DMS 273 (cell line): ENCODE measurements around the gene CORO1C.

Source experiments
- DNase-seq: peaks from one replicate; lab custom pipeline; 2025; ENCODE audit not compliant: unreplicated experiment; lab: John Stamatoyannopoulos, UW

The CORO1C gene

DNA sequence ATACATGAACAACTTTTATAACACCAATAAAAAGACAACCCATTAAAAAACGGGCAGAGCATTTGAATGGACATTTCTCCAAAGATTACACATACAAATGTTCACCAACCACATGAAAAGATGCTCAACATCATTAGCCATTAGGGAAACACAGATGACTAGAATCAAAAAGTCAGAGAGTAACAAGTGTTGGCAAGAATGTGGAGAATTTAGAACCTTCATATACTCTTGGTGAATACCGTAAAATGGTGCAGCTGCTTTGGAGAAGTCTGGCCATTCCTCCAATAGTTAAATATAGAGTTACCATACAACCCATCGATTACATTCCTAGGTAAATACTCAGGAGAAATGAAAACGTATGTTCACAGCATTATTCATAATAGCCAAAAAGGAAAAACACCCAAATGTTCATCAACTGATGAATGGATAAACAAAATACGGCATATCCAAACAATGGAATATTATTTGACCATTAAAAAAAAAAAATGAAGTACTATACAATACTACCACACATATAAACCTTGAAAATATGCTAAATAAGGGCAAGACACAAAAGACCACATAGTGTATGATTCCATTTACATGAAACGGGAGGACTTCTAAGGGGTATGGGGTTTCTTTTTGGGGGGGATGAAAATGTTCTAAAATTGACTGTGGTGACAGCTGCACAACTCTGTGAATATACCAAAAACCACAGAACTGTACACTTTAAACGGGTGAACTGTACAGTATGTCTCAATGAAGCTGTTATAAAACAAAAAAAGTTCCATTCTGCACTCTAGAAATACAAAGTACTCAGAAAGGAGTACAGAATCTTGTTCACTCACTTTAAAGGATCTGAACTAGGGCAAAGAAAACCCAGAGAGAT lies 3.2 kb downstream of the CORO1C start:
- DNase-seq = no peak

DNA sequence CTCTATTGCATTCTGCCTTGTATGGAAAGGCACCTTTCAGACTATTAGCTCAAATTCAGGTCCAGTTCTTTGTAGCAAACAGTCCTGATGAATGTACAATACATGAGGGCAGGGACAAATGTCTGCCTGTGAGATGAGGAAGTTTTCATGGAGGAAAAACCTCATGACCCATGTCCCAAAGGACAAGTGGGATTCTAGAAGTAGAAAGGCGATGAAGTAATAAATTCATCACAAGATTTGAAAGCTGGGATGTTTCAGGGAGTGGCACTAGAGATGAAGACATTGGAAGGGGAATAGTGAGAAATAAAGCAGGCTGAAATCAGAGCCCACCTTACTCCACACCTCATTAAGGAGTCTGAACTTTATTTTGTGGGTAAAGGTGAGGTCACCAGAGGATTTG lies 4.2 kb downstream of the CORO1C start:
- no peak for DNase-seq

DNA sequence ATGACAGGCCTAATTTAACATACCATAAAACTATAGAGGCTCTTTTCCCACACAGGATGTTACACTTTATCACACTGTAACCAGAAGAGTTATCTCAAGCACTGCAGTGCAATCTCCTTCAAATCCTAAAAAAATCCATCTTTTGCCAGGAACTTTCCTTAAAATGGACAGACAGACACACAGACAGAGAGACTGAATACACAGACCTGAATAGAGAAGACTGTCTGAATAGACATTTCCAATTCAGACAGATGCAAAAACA lies 6.5 kb downstream of the CORO1C start:
- DNase-seq = no peak

DNA sequence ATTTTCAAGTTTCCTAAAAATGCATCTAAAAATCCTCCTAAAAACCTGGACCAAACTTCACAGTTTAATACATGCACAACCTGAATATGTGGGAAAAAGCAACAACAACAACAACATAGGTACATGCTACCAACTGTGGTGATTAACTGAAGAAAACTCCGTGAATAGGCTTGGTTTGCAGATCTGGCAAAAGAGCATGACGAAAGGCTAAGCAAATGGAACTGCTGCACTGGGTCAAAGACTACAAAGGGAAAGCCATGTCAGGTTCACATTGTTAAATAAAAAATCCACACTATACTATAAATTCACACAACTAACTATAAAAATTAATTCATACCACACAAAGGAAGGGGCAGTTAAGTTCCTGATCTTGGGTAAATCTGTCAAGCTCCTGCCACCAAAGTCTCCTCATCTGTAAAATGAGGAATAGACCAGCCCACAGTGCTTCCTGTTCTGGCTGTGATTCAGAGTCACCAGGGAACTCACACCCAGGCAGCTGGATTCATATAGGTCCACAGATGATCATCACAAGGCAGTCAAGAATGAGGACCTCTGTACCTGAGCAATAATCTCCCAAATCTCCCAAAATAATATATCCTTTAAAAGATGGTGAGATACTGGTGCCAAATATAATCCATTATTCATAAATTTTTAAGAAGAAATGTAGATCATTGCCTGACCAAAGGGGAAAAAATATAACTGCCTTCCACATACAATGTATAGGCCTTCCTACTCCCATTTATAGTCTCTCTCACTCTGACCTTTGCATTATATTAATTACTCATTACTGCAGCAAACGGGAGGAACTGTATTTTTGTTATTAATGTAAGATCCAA lies 7.0 kb downstream of the CORO1C start:
- DNase-seq = no peak

DNA sequence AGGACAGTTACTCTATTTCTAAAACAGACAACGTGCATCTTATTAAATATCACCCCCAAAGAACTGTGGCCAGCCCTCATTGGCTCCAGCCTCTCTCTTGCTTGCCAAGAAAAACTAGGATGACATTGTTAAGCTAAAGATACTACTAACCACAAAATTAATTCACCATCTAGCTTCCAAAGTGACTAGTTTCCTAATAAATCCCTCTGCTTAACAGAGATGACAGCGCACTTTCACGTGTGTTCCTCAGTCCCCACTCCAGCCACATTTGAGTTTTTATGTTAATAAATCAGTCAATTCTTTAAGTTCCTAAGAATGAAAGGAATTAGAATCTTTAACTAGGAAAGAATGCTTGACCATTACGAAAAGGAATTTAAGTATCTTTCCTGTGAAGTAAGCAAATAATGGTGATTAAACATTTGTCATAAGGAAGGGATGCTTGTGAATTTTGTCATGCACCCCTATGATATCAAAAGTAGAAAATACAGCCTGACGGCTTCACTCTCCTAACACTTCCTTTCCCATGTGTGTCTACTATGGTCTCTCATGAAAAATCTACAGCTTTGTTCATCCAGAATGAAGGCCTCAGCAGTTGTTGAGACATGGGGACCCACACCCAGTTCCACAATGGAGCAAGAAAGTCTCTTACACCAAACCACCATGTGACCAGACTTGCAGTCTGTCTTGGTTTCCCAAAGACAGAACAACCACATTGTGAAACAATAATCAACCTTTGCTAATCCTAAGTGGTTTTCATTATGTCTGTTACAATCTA lies 8.1 kb downstream of the CORO1C start:
- no peak for DNase-seq

DNA sequence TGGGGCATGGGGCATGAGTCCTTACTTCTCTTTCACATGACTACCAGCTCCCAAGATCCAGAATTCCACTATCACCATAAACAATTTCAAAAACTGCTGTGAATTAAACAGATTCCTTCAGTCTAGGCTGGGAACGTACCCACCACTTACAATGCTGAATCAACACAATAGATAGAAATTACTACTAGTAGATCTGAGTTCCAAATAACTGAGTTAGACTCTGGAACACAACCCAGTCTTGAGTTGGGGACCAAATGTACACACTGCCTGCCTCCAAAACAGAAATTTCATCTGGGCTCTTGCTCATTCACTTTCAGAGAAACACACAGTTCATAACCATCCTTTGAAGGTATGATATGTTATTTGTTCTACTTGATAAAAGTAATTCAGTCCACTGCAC lies 8.9 kb downstream of the CORO1C start:
- DNase-seq = no peak

DNA sequence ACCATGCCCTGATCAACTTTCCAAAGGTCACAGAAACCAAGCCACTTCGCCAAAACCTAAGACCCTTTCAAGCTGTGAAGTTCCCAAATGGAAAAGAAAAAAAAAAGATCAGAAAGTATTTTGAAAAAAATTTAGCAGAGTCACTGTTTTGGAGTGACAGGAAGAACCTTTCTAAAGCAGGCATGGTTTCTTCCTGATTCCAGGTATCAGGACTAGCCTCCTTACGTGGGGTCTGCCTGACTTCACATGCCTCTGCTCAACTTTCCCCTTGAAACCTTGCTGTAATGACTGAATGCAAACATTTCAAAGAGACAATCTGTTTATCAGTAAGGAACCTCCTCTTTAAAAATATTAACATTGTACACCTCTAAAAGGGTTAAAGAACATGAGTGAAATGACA lies 9.5 kb downstream of the CORO1C start:
- no peak for DNase-seq

DNA sequence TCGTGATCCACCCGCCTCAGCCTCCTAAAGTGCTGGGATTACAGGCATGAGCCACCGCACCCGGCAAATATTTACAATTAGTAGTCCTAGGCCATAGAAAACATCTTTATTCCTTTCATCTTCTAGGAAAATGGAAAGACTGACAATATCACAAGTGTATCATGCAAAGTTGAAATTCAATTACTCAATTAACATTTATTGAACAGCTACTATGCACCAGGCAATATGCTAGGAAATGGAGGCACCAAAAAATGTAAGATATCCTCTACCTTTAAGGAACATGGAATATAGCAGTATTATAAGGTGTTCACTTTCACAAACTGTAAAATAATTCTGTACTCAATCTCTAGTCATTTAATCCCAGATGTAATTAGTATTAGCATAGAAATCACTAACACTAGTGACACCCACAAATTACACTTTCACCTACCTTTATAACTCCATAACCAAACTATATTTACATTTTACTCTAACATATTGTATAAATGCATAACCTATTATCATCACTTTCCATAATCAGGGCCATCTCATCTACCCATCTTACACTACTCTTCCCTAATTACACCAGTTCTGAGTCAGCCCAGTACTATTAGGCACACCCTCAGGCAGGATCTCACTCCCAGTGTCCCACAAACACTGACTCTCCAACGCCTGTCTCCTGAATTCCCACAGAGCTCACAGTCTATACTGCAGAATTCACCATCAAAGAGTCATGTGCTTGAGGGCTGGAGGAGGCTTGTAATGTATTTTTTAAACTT lies 10.4 kb downstream of the CORO1C start:
- DNase-seq = no peak

DNA sequence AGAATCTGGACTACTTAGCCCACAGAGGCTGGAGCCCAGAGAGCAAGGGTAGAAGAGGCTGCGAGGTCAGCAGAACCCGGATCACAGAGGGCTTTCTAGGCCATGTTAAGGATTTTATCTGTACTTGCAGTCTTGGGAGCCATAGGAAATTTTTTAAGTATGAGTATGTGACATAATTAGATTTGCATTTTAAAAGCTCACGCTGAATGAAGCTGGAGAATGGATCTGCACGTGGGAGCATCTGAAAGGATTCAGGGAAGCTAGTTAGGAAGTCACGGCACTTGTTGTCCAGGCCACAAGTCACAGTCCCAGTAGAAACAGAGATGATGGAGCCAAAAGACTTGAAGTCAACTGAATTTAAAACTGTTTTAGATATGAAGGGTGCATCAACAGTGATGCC lies 14.1 kb downstream of the CORO1C start:
- no peak for DNase-seq

DNA sequence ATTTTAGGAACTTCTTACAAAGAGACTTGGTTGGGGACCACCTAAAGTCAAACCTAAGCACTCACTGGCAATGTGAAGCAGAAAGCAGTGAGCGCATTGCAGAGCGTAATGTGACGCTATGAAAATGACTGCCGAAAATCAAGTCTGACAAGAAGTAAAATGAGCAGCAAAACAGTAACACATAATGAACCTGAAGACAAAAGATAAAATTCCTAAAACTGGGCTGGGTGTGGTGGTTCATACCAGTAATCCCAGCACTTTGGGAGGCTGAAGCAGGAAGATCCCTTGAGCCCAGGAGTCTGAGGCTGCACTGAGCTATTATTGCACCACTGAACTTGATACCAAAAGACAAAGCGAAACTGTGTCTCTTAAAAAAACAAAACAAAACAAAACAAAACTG lies 16.5 kb downstream of the CORO1C start:
- no peak for DNase-seq

DNA sequence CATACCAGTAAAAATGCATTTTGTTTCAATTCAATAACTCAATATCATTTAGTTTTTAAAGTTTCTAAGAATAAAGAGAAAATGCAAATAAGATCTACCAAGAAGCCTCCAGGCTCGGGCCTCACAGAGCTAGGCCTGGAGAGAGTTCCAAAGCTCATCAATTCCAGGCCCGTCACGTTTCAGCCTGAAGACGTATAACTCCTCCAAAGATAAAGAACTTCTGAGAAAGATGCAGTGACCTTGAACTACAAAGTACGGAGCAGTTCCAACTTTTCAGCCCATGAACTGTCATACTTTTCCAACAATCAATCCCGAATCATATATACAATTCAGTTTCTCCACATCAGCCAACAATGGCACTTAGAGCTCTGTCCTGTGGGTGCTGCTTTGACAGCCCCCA lies 17.8 kb downstream of the CORO1C start:
- no peak for DNase-seq

DNA sequence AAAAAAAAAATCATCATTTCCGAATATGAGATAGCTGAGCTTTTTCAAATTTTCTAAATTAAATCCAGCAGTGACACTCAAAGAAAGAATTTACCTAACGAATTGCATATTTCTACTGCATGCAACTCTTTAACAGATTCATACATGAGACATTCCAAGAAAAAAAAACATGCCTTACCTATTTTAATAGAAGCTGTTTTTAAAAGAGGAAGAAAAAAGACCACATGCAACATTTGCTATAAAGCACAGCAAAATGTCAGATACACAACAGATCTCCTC lies 18.5 kb downstream of the CORO1C start:
- DNase-seq = no peak

DNA sequence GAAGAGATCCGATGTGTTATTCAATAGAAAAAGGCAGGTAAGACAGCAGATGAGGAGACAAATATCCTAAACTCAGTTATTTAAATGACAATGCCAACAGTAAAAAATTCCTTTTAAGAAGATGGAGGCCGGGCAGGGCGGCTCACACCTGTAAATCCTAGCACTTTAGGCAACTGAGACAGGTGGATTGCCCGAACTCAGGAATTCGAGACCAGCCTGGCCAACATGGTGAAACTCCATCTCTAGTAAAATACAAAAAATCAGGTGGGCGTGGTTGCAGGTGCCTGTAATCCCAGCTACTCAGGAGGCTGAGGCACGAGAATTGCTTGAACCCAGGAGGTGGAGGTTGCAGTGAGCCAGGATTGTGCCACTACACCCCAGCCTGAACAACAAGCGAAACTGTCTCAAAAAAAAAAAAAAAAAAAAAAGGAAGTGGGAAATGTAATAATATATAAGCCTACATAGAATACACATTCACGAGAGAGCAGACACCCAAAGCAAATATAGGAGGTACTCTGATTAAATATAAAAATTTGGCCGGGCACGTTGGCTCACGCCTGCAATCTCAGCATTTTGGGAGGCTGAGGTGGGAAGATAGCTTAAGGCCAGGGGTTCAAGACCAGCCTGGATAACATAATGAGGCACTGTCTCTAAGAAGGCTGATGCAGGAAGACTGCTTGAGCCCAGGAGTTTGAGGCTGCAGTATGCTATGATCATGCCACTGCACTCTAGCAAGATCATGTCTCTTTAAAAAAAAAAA lies 19.0 kb downstream of the CORO1C start:
- no peak for DNase-seq

DNA sequence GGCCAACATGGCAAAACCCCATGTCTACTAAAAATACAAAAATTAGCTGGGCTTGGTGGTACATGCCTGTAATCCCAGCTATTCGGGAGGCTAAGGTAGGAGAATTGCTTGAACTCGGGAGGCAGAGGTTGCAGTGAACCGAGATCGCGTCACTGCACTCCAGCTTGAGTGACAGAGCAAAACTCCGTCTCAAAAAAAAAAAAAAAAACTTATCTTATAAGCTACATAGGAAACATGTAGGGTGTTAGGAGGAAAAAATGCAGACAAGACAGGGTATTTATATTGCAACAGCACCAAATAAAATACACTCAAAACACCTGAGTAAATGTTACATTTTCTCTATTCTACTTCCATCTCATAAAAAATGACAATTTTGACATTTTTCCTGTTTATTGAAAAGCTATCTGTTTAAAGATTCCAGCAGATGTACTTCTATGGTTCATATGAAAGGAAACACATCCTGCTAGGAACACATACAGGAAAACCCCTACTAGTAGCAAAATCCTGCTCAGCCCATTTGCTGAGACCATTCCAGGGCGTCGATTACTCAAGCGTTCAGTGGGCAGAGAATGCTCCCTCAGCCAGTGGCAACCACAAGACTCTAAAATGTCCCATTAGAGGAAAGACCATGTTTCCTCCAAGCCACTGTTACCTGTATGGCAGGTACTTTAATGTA lies 19.7 kb downstream of the CORO1C start:
- DNase-seq = no peak

DNA sequence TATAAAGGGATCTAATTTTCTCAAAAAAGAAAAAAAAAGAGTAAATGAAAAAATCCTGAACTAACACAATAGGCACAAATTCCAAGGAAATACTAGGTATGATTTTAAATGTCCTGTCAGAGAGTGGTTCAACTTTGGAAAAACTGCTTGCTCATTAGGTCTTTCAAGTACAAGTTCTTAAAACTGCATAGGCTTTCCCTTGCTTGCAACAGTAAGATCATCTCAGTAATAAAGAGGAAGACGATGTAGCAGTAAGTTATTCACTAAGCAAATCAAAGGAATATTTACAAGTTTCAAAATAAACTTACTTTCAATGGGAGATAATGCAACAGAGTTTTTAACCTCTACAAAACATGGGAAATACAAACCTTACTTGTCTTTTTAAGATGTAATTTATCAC lies 21.6 kb downstream of the CORO1C start:
- DNase-seq = no peak

DNA sequence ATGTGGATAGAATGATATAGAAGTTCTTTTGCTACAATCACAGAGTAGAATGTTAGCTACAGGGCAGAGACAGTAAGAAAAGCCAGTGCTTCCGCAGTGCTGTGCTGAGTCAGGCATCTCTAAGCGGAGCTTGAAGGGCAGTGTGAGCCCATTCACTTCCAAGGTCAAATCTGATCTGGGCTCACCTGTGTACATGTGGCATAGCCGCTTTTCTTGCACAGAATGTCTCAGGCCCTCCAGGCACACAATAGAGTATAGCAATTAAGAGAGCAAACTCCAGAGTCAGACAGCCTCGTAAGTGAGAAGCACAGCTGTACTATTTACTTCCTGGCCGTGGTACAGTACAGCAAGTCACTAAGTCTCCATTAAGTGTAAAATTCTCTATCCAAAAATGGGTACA lies 26.8 kb downstream of the CORO1C start:
- no peak for DNase-seq

DNA sequence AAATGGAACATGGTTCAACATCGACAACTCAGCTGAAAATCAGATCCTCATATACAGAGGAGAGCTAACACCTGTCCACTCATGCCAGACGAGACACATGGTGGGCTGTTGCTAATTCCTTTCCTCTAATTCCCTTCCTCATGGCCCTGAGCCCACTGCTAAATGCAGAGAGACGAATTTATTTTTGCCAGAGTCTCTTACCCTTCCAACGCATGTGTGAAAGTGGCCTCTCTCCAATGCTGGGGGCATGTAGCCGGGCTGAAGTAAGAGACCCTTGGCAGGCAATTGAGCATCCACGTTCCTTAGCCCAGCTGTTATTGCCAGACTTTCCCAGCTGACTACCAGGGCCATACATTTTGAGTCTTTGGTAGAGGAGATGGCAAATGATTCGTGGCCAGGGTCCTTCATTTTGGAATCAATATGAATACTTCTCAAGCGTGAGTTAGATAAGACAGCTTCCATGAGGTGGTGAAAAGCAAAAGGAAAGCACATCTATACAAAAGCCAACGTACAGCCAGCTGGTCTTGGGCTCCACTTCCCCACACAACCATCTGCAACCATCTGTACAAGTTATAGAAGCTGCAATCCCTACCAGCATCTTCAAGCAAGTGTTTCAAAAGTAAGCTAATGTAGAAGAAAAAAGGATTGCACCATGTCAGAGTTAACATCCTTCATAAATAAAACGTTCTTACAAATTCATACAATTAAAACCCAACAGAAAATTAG lies 28.6 kb downstream of the CORO1C start:
- peak; percentile 82 for DNase-seq

DNA sequence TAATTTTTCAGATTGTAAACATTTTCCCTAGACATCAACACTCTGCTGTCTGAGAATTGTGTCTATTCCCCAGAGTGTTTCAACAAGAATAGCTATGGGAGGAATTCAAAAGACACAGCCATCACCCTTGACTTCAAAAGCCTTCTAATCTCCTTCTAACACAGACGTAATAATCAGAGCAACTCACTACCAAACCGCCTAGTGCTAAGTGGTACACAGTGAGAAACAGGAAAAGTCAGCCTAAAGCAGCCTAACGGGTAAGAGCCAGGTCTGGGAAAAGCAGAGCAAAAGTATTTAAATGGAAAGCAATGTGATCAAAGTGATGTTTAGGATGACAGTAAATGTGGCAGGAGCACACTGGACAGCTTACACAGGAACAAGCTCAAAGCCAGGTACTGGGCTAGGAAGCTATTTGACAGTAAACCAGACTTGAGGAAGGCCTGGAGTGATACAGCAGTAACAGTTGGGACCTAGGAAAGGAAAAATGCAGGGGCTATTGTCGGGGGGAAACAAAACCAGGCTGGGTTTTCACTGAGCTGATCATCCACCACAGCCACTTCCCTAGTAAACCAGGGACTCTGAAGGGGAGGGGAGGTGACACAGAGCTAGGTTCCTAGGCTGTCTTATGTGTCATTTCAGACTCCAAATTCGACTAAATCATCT lies 29.4 kb downstream of the CORO1C start:
- no peak for DNase-seq
